GM19240 (cell line): ENCODE data around the gene CCDC83.
"Not testable (repeated sequence)": the region's sequence is repeated elsewhere in the genome, so short reads cannot be mapped to it uniquely, and the experiment has no call there.

Source experiments
- DNase-seq: peaks from one replicate; pipeline ENCODE4 v3.0.0; 2011; ENCODE audit warnings: low spot score; ENCODE audit not compliant: insufficient read length

Gene CCDC83

DNA sequence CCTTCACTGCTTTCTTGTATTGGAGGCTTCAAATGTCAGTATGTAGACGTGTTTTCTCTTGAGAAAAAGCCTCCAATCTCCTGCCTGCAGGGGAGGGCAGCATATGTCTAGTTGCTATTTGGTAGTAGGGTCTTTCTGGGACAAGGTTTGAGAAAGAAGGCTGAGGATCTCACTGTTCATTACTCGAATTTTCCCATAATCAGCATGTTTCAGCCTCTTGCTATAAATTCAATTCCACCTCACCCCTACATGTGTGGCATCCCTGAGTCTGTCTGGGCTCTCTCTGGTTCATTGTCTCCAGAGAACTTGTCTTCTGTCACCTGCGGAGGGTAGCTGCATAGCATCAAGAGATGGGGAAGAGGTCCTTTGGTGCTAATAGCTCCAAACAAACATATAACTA is 19.5 kb upstream of the CCDC83 start:
- no peak for DNase-seq

DNA sequence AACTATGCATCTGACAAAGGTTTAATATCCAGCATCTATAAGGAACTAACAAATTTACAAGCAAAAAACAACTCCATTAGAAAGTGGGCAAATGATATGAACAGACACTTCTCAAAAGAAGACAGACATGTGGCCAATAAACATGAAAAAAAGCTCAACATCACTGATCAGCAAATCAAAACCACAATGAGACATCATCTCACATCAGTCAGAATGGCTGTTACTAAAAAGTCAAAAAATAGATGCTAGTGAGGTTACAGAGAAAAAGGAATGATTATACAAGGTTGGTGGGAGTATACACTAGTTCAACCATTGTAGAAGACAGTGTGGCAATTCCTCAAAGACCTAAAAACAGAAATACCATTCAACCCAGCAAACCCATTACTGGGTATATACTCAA is 14.3 kb upstream of the CCDC83 start:
- DNase-seq: not testable (repeated sequence)

DNA sequence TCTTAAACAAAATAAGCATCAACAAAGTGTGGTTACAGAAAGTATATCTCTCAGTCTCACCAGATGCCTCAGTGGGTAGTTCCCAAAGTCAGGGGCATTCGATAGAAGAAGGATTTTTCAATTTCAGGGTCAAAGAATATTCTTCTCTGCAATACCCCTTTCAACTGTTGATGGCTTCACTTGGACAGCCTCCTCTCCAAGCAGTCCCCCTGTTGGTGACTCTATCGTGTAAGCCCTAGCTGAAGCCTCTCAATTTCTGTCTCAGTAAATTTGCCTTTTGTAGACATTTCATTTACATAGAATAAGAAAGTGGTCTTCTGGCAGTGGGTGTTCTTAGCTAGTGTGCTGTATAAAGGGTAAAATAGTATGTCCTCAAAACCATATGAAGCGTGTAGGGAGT is 11.3 kb upstream of the CCDC83 start:
- no peak for DNase-seq

DNA sequence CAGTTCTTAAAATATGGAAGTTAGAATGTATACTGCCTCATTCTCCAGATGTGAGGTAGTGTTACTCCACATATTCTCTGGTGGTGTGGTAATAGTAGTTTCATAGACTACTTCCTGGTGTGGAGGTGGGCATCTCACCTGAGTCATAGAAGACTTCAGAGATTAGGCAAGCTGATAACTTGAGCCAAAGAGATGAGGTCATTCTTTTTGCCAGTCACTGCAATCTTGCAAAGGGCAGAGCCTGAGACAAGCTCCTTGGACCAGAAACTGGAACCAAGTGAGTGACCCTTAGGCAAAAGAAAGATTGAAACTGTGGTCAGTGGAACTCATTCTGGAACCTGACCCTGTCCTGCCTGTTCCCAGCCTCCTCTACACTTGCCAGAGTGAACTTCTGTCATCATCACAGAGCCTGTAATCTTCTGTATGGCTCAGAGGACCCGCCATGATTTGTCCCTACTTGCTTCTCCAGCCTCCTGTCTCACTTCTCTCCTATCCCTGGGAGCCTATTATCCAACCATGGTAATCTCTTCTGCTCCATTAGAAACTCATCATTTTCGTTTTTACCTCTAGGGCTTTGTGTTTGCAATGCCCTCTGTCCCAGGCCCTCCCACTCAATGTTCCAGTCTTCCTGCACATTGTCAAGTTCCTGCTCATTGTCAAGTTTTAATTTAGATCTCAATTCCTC is 10.6 kb upstream of the CCDC83 start:
- DNase-seq: no peak

DNA sequence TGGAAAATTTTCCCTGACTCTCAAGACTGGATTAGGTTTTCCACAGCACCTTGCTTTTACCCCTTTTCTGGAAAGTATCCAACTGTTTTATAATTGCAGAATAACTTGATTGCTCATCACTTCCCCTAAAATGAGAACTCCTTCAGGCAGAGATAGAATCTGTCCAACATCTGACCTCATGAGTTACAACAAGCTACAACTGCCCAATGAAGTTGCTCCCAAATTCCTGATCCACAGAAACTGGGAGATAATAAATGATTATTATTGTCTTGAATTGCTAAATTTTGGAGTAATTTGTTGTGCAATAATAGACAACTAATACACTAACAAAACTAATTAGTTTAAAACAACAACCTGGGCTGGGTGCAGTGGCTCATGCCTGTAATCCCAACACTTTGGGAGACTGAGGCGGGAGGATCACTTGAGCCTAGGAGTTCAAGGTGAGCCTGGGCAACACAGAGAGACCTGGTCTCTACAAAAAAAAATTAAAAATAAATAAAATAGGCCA is 10.0 kb upstream of the CCDC83 start:
- DNase-seq: no peak

DNA sequence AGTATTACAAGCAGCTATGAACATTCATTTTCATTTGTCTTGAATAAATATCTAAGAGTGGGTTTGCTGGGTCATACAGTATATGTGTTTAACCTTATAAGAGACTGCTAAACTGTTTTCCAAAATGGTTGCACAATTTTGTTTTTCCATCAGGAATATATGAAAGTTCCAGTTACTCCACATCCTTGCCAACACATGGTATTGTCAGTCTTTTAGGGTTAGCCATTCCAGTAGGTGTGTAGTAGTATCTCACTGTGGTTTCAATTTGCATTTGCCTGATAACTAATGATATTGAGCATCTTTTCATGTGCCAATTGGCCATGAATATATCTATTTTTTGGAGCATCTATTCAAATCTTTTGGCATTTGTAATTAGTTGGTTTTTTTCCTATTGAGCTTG is 7.7 kb upstream of the CCDC83 start:
- no peak for DNase-seq

DNA sequence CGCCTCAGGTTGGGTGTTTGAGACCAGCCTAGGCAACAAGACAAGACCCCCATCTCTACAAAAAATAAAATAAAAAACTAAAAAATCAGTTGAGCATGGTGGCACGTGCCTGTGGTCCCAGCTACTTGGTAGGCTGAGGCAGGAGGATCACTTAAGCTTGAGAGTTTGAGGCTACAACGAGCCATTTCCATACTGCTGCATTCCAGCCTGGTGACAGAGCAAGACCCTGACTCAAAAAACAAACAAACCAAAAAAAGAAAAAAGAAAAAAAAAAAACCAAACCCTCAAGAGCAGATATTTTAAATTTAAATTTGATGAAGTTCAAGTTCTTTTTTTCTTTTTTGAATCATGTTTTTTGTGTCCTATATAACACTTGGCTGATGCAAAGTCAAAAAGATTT is 7.2 kb upstream of the CCDC83 start:
- no peak for DNase-seq

DNA sequence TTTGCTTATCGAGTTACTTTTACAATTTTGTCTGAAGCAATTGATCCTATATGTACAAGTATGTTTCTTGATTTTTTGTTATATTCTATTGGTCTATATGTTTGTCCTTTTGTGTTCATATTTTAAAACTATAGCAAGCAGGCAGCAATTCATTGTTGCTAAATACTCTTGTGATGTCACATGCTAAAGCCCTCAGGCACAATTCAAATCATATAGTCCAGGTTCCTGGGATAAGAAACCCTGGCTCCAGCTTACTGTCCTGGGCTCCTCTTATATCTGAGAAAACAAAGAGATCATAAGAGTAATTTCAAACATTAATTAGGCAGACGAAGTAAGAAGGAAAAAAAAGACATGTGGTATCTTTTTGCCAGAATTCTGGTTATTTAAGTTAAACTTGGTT is 6.6 kb upstream of the CCDC83 start:
- DNase-seq: no peak

DNA sequence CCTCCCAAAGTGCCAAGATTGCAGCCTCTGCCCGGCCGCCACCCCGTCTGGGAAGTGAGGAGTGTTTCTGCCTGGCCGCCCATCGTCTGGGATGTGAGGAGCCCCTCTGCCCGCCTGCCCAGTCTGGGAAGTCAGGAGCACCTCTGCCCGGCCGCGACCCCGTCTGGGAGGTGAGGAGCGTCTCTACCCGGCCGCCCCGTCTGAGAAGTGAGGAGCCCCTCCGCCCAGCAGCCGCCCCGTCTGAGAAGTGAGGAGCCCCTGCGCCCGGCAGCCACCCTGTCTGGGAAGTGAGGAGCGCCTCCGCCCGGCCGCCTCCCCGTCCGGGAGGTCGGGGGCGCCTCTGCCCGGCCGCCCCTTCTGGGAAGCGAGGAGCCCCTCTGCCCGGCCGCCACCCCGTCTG is 2.4 kb upstream of the CCDC83 start:
- DNase-seq: not testable (repeated sequence)

DNA sequence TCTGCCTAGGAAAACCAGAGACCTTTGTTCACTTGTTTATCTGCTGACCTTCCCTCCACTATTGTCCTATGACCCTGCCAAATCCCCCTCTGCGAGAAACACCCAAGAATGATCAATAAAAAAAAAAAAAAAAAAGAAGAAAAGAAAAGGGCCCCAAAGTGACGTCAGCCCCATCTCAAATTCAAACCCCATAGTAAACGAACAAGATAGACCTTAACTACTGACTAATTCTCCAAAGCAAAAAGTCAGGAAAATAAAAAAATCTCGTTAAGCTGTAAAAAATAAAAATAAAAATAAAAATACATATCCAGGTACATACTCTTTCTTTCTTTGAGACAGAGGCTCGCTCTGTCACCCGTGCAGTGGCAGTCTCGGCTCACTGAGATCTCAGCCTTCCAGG is 1.6 kb upstream of the CCDC83 start:
- DNase-seq: not testable (repeated sequence)

DNA sequence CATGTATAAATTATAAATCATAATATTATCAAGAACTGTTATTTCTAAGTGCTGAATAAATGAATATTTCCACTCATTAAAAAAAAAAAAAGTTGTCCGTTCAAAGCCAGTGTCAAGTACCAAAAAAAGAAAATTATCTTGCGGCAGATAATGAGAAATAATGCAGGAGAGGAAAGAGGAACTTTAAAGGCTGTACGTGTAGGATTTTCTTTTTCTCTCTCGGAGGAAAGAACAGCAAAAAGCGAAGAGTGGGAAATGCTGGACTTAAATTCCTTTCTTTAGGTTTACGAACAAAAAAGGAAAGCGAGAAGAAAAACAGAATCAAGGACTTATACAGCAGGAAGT is 999 bp upstream of the CCDC83 start:
- DNase-seq: no peak

DNA sequence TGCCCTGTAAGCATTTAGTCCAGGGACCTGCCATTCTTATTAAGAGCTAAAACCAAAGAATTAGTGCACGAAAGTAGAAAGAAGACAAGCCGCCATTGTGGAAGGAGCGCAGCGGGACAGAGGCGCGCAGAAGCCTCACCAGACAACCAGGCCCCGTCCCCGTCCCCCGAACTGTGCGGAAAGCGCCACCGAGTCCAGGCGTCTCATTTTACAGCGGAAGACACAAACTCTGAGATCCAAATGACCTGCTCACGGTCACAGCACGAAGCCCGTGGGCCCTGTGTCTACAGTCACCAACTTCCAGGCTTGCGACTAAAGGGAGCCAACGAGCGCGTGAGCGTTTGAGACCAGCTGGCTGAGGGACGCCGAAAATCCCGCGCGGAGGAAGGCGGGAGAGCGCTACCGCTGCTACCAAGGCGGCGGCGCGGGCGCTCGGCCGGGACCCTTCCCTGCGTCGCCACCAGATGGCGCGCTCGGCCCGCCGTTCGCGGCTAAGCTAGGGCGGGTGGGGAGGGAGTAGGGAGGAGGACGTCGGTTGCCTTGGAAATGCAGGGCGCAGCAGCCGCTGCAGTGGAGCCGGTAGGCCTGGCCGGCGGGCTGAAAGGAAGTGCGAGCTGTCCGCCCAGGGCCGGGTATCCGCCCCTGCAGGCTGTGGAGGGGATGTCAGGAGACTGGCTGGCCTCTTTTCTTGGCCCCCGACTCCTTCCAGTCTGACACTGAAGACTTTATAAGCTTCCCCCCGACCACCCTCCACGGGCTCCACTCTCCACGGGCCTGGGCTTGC is 434 bp upstream of the CCDC83 start:
- peak; percentile 88 for DNase-seq

DNA sequence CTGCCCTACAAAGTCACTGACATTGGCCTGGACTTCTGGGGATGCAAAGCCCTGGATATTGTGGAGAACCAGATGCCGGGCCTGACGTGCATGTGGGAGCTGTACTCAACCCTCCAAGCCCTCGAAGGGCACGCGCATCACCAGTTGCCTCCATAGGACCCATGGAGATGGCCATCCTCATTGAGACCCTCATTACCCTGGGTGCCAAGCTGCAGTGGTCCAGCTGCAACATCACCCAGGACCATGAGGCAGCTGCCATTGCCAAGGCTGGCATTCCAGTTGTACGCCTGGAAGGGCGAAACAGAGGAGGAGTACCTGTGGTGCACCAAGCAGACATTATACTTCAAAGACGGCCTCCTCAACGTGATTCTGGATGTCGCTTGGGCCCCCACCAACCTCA is 1.9 kb downstream of the CCDC83 start:
- no peak for DNase-seq

DNA sequence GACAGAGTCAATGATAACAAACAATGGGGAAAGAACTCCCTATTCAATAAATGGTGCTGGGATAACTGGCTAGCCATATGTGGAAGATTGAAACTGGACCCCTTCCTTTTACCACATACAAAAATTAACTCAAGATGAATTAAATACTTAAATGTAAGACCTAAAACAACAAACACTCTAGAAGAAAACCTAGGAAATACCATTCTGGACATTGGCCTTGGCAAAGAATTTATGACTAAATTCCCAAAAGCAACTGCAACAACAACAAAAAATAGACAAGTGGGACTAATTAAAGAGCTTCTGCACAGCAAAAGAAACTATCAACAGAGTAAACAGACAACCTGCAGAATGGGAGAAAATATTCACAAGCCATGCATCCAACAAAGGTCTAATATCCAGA is 4.4 kb downstream of the CCDC83 start:
- DNase-seq: not testable (repeated sequence)

DNA sequence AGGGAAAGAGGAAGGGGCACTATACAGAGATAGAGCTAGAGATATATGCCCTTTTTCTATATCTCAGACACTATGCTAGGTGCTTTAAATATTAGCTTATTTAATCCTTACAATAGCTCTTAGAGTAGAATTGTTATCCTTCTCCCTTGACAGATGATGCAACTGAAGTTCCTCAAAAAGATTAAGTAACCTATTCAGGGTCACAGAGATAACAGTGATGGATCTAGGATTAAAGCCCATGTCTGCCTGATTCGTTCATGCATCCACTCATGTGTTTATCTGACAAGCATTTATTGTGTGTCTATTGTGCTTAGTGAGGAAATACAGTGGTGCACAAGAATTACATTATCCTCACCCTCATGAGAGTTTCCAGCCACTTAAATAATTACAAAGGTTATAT is 8.7 kb downstream of the CCDC83 start:
- DNase-seq: no peak

DNA sequence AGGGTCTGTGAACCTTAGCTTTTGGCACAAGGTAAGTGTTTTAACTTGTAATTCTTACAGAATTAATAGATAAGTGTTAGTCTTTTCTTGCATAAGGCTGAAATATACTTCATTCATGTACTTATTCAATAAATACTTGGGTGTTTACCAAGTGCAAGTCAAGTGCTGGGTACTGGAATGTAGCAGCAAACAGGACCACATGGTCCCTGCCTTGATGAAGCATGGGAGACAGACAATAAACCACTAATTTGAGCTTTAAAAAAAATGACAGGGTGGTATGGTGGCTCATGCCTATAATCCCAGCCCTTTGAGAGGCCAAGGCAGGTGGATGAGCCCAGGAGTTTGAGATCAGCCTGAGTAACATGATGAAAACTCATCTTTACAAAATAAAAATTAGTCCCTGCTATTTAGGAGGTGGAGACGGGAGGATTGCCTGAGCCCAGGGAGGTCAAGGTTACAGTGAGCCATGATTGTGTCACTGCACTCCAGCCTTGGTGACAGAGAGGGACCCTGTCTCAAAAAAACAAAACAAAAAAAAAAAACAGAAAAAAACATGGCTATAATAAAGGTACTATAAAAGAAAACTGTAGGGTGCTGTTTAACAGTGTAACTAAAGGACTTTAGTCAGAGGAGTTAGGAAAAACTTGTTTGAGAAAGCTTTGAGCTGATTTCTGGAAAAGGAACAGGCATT is 11.1 kb downstream of the CCDC83 start:
- no peak for DNase-seq

DNA sequence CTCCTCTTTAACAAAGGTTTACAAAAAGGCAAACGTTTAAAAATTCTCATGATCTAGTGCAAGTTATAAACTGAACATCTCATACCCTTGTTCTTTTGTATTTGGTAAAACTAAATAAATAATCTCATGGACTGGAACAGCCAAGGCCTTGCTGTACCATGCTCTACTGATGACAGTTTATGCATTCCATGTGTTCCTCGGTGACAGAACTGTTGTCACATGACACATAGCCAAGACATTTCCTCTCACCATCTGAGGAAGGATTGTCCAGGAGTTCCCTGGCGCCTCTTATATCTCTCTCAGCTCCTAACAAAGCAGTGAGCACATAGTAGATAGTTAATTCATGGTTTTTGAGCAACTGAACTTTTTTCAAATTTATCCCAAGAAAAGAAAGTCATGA is 12.6 kb downstream of the CCDC83 start:
- DNase-seq: no peak

DNA sequence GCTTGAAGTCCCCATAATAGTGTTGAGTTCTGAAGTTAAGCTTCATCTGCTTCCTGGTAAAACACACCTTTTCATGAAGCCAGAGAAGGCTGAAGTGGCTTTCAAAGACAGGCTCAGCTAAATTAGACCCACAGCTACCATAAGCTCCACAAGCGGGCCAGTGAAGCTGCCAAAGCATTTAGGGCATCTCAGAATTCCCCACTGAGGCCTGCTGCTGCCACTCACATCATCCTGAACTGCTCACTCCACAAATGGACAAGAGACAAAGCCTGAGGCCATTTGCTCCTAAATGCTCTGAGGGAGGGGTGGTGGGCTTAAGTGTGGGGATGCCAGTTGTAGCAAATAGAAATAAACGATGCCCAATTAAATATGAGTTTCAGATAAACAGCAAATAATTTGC is 14.6 kb downstream of the CCDC83 start:
- DNase-seq: no peak

DNA sequence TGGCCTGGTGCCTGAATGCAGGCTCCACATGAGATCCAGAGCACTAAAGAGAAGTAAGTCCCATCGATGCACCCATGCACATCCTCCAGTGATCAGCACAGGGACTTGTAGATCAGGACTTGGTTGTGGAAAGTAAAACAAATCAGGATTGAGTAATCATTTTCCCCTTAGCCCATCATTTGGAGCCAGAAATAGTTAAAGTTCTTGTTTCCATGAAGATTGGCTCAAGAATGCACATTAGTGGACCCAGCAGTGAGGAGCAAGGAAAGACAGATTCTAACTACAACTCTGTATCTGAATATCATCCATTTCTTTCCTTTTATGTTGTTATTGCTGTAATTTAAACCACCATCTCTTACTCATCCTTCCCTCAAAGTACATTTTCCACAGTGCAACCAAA is 19.1 kb downstream of the CCDC83 start:
- DNase-seq: no peak

DNA sequence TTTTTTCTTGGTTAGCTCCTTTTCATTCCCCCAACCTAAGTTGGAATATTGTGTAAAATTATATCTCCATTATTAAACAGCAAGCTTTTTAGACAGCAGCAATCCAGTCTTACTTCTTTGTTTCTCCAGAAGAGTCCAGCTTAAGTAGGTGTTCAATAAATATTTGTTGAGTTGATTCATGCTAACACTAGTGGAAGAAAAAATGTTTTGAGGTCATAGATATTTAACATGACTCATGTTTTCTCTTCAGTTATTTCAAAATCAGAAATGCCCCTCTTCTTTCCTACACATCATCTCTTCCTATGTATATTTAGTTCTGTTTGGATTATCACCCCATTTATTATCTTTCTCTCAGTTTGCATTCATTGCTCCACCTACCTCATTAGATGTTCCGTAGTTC is 20.3 kb downstream of the CCDC83 start:
- no peak for DNase-seq

DNA sequence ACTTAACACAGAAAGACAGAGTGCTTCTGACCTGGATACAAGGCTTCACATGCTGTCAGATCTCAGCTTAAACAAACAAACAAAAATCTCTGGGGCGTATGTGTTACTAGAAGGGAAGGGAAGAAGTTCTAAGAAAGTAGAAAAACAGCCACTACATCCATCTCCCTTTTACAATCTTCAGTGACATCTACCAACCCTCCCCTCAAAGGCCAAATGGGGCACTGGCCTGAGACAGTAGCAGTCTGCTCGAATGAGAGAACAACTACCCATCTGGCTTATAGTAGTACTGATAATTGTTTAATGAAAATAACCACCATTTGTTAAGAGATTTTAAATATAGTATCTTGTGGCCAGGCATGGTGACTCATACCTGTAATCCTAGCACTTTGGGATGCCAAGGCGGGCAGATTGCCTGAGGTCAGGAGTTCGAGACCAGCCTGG is 29.4 kb downstream of the CCDC83 start:
- no peak for DNase-seq
